ENCODE results near the gene TPH2.

GRCh38 chr12:72075401-72075800 lies 136.8 kb downstream of the TPH2 start:
- TF ChIP-seq CTCF (IDR thresholded peaks at IDR 0.05) (no peak), POLR2A (IDR thresholded peaks at IDR 0.05) (no peak)
